HG03439 (cell line): ENCODE results near the gene KREMEN2.

Experiments used
- ATAC-seq: cut with Tn5 transposase; IDR thresholded peaks from one replicate; pipeline ENCODE4 v1.9.1; 2021; ENCODE audit warnings: mild to moderate bottlenecking, moderate library complexity; ENCODE audit not compliant: unreplicated experiment

KREMEN2 gene

GRCh38 chr16:2976201-2976600 is 12.1 kb downstream of the KREMEN2 start:
- ATAC-seq, result no peak

- ATAC-seq, result no peak
These were observed 12.6 kb downstream of the KREMEN2 start for GRCh38 chr16:2976673-2977072.

- no peak for ATAC-seq
These were observed 13.4 kb downstream of the KREMEN2 start for GRCh38 chr16:2977440-2977839.

- no peak for ATAC-seq
These were observed 15.7 kb downstream of the KREMEN2 start for GRCh38 chr16:2979669-2980226.

- peak; percentile 50 for ATAC-seq
These were observed 16.4 kb downstream of the KREMEN2 start, which contains the start of gene PKMYT1 for GRCh38 chr16:2980227-2981176. Gene PKMYT1, minus strand, starts transcription at chr16:2980446. Its CDS starts 789 bp downstream, at chr16:2979657.

GRCh38 chr16:2981177-2981898 is 17.3 kb downstream of the KREMEN2 start:
- no peak for ATAC-seq

GRCh38 chr16:2981899-2982250 is 17.8 kb downstream of the KREMEN2 start:
- ATAC-seq, result no peak

GRCh38 chr16:2982402-2982801 is 18.3 kb downstream of the KREMEN2 start:
- no peak for ATAC-seq

GRCh38 chr16:2983706-2984136 is 19.6 kb downstream of the KREMEN2 start:
- ATAC-seq, result peak; percentile 42

- no peak for ATAC-seq
These were observed 21.4 kb downstream of the KREMEN2 start for GRCh38 chr16:2985462-2985861.

- no peak for ATAC-seq
These were observed 21.8 kb downstream of the KREMEN2 start for GRCh38 chr16:2985893-2986355.

- no peak for ATAC-seq
These were observed 22.6 kb downstream of the KREMEN2 start for GRCh38 chr16:2986623-2987188.

- ATAC-seq, result no peak
These were observed 23.2 kb downstream of the KREMEN2 start for GRCh38 chr16:2987286-2987685.

- ATAC-seq, result no peak
These were observed 23.8 kb downstream of the KREMEN2 start for GRCh38 chr16:2987833-2988232.

GRCh38 chr16:2988590-2989099 is 24.6 kb downstream of the KREMEN2 start:
- no peak for ATAC-seq

- ATAC-seq, result no peak
These were observed 26.8 kb downstream of the KREMEN2 start for GRCh38 chr16:2990891-2991290.

GRCh38 chr16:2991566-2992261 is 27.6 kb downstream of the KREMEN2 start:
- no peak for ATAC-seq

- no peak for ATAC-seq
These were observed 28.5 kb downstream of the KREMEN2 start for GRCh38 chr16:2992383-2993081.

GRCh38 chr16:2996298-2996697 is 32.2 kb downstream of the KREMEN2 start:
- no peak for ATAC-seq

- ATAC-seq, result no peak
These were observed 35.9 kb downstream of the KREMEN2 start for GRCh38 chr16:2999929-3000328.
